NCI-H82 treated with DMSO at 0.1 percent for 48 hours (cell line): Measurements from ENCODE around the gene ESYT2.
"Not testable (repeated sequence)": the region's sequence is repeated elsewhere in the genome, so short reads cannot be mapped to it uniquely, and the experiment has no call there.

Experiments
- DNase-seq: peaks from one replicate; lab custom pipeline; 2025; ENCODE audit not compliant: unreplicated experiment; lab: John Stamatoyannopoulos, UW

The ESYT2 gene

DNA sequence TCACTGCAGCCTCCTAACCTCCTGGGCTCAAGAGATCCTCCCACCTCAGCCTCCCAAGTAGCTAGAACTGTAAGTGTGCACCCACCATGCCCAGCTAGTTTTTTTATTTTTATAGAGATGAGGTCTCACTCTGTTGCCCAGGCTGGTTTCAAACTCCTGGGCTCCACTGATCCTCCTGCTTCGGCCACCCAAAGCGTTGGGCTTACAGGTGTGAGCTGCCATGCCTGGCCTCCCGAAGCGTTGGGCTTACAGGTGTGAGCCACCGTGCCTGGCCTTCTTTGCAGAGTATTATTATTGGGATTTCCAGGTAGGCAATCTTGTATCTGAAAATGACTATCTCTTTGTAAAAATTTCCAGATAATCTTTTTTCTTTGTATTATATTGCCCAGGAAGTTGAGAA is 101.6 kb downstream of the ESYT2 start:
- DNase-seq = no peak

DNA sequence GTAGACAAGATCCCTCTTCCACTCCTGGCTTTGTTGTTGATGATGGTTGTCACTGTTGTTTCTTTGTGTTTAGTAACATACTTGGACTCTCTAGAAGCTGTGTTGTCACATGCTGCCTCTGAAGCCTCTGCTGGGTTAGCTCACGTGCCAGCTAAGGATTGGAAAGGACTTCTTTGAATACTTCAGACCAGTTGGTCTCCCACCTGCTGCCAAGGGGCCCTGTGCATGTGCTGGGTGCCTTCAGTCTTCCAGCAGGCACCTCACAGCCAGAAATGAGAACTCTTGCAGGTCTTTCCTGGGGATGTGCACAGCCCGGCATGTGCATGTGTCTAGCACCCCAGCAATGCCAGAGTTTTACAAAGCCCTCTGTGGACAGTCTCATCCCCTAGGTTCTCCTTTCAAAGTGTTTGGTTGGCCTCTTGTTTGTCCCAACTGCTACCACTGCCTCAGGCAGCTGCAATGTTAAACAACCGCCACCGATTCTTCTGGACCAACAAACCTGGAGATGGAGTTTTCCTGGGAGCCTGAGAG is 103.0 kb downstream of the ESYT2 start:
- DNase-seq = no peak

DNA sequence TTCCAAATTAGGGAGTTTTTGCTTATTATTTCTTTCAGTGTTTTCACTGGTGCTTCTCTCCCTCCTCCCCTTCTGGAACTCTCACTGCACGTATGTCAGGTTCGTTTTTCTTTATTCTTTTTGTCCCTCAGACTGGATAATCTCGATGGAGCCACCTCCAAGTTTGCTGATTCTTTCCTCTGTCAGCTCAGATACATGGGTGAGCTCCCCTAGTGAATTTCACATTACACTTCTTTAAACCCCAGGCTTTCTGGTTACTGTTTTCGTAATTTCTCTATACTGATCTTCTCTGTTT is 103.9 kb downstream of the ESYT2 start:
- DNase-seq = no peak

DNA sequence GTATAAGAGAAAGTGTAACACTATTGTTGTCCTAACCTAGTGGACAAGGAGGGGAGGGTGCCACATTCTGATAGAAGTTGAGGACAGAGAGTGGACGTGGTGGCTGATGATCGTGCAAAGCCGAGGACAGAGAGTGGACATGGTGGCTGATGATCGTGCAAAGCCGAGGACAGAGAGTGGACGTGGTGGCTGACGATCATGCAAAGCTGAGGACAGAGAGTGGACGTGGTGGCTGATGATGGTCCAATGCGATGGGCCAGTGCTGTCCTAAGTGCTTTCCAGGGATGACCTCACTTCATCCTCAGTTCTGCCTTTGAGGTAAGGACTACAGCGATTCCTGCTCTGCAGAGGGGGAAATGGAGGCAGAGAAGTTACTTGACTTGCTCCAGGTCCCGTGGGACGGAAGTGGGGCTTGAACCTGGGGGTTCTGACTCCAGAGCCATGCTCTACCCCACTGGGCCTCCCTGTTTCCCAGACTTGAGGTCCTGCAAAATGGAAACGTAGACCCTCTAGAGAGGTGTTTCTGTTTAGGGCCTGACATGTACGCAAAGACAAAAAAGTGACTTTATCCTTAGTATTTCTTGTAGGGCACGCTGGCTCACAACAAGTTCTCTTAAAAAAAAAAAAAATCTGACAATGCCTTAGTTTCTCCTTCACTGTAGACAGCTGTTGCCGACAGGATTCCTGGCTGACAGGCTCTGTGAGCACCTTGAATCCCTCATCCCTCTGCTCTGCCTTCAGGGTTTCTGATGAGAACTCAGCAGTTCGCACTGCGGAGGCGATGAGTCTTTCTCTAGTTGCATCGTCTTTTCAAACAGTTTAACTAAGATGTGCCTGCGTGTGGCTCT is 104.4 kb downstream of the ESYT2 start:
- no peak for DNase-seq

DNA sequence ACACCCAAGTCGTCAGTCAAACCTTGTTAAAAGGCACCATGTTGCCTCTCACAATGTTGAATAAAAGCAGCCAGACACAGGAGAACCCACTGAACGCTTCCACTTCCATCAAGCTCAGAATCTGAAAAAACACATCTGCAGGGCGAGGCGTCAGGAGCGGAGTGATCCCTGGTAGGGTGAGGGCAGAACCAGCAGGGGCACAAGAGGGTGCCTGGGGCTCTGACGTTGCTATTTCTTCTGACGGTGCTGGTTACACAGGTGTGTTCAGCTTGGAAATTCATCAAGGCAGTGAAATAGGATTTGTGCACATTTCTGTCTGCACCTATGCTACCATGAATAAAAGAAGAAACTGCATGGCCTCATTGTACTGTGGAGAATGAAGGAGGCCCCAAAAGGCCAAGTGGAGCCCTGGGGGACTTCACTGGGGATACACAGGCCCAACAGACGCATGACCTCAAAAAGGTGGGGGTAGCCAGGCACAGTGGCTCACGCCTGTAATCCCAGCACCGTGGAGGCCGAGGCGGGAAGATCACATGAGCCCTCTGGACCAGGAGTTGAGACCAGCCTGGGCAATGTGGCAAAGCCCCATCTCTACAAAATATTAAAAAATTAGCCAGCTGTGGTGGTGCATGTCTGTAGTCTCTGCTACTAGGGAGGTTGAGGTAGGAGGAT is 105.5 kb downstream of the ESYT2 start:
- DNase-seq = no peak

DNA sequence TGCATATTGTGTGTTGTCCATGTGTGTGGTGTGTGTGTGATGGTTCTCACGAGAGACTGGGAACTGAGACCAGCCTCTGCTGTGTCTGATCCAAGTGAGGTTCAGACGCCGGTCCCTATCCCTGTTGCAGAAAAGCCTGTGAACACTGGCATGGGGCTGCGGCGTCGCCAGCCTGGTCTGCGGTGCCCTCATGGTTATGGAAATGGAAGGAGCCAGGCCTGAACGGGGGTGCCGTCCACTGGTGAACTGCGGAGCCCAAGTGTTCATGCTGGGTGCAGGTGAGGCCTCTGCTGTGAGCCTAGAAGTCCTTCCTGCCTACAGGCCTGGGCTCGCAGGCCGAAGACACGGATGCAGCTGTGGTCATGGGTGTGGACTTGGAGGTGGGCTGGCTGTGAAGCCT is 106.0 kb downstream of the ESYT2 start:
- DNase-seq = no peak

DNA sequence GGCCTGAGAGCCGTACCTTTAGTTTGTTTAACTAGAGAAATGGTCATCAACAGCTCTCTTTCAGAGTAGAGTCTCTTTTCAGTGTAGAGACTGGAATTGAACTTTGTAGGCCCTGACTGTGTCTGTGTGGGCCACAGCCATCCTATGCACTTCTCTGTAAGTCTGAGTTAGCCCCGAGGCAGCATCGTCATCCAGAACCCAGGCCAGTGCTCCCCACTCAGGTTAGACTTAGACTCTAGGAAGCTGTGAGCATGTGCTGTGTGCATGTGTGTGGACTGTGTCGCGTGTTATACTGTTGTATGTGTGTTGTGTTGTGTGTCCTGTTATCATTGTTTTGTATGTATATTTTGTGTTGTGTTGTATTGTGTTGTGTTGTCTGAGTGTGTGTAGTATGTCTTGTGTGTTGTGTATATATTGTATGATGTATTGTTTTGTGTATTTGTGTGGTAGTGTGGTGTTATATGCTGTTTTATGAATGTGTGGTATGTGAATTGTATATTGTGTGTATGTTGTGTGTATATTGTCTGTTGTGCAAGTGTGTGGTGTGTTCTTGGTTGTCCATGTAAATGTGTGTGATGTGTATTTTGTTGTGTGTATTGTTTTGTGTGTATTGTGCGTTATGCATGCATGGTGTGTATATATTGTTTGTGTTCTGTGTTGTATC is 106.6 kb downstream of the ESYT2 start:
- DNase-seq = no peak

DNA sequence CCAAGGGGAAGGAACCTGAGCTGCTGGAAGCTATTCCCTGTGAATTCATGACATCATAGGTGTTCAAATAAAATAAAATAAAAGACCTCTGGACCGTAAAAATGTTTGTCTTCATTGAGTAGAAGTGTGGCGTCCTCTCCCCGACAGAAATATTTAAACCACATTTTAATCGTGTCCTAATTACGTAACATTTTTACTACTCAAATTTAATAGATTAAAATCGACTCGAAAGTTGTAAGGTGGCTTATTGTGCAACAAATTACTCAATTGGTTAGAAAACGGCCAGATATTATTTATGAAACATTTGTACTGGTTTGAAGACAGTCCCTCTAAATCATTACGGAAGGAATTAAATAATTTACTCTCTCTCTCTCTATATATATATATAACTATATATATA is 109.2 kb downstream of the ESYT2 start:
- DNase-seq = no peak

DNA sequence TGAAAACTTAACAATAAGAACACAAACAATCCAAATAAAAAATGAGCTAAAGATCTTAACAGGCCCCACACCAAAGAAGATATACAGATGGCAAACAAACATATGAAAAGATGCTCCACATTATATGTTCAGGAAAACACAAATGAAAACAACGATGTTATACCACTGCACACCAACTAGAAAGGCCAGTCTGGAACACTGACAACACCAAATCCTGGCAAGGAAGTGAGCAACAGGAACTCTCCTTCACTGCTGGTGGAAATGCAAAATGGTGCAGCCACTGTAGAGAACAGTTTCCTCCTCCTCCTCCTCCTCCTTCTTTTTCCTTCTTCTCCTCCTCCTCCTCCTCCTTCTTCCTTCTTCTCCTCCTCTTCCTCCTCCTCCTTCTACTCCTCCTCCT is 112.5 kb downstream of the ESYT2 start:
- DNase-seq = no peak

DNA sequence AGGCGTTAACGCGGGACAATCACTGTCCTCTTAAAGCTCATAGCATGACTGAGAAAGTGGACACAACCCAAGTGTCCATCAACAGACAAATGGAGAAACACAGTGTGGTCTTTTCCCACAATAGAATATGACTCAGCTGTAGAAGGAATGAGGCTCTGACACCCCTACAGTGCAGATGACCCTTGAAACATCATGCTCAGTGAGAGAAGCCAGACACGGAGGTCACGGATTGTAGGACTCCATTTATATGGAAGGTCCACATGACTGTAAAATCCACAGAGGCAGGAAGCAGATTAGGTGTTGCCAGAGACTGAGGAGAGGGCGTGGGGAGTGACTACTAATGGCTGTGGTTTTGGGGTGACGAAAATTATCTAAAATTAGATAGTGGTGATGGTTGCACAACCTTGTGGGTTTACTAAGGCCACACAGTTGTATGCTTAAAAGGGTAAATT is 118.6 kb downstream of the ESYT2 start:
- no peak for DNase-seq

DNA sequence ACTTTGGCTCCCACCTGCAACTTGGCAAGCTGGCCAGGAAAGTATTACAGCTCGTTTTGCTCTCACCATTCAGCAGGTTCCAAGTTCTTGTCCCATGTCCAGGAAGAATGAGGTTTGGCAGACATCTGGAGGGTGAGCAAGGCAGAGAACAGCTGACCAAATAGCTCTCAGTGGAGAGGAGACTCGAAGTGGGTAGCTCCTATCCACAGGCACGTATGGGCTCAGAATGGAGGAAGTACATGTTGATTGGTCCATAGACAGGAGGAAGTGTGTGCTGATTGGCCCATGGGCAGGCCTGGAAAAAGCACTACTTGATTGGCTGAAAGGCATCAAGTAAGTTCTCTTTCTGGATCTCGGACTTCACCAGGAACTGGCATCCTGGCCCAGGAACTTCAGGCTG is 121.7 kb downstream of the ESYT2 start:
- no peak for DNase-seq

DNA sequence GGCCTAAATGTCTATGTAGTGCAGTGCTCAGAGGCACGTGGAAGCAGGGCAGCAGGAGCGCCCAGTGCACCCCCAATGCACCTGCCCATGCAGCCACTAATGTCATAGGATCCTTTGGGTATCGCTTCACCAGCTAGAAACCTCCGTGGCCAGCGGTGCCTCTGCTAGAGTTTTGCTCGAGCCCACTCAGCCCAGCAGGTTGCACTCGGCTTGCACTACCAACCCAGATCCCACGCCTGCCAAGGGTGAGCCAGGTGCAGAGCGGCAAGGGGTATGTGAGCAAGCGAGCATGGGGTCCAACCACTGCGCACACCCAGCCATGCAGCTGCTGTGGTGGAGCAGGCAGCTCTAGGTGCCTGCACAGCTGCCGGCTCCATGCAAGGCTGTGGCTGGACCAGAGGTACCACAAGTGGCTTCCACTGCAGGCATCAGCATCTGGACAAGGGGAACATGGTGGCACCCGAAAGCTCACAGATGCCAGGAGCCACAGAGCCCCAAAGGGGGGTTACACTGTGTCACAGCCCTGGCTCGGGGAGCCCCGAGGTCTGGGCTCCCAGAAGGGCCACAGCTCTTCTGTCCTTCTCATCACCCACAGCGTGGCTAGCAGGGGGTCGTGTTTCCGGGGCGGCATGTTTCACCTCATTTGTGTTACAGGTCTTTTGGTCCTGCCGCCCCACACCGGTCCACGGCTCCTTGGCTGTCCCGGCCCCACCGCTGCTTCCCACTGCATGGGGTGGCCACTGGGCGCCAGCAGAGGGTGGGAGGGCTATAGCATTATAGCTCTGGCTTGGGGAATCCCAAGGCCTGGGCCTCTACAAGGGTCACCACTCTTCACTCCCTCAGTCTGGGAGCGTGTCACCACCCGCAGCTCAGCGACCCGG is 122.4 kb downstream of the ESYT2 start:
- DNase-seq = no peak

DNA sequence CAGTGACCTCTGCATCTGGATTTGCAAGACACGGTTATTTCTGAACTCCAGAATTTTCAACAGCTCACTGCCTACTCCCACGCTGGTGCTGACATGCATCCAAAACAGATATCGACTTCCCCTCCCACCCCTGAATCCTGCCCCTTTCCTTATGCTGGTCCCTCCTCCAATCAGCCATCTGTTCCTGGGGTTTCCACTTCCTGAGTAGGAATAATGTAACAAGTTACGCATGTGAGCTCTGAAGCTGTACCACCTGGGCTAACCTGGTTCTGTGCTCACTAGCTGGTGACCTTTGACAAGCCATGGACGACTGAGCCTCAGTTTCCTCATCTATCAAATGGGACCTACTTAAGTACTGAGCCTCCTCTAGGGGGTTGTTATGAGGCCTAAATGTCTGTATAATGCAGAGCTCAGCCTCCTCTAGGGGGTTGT is 123.0 kb downstream of the ESYT2 start:
- no peak for DNase-seq

DNA sequence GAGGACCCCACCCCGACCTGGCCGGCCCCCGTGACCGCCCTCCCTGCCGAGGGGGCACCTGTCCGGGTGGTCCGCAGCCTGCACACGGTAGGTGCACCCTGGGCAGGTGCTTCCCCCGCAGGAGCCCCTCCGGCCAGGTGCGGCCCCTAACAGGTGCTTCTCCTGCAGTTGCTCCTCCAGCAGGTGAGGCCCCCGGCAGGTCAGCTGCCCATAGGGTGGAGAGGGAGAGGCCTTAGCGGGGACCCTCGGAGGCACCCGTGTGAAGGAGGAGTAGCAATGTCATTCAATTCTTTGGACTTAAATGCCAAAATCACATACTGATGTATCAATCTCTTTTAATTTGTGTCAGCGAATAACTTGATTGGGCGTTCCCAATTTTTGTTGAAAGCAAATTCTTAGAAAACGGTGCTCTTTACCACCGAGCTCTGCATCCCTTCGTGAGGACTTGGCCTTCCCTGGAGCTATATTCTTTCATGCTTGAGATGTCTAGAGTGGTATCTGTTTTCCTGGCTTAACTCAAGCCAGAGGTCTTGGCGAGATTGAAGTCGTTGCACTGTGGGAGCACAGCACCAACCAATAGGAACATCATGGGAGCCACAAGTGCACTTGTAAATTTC is 124.0 kb downstream of the ESYT2 start:
- DNase-seq = no peak

DNA sequence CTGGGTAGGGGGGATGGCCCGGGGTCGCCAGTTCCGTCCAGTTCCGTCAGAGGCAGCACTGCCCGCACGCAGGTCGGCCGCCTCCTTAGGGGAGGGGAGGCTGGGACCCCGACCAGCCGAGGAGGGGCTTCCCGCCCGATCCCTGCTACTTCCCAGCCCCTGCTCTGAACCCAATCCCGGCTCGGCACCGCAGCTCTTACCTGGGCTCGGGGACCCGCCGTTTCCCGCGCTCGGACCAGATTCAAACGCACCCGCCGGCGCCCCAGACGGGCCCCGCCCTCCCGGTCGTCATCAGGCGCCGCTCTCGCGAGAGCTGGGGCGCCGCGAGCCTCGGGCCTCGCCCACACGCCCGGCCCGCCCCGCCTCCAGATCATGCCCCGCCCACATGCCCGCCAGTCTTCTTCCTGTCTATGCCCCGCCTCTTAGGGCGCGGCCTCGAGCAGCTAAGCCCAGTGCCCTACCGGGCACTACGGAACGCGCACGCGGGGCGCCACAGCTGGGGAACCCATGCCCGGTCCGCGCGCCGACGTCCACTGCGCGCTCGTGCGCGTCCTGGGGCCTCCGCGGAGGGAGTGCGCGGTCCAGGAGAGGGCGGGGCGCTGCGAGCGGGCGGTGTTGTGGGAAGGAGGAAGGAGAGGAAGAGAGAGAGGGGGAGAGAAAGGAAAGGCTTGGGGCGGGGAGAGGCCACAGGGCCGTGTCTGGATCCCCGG is 124.6 kb downstream of the ESYT2 start, which contains the start of gene NCAPG2:
Gene NCAPG2, minus strand, starts transcription at position 281 of the 710 bp plus-strand sequence. CDS start 2,905 bp downstream, outside the sequence.
- DNase-seq = peak; percentile 91

DNA sequence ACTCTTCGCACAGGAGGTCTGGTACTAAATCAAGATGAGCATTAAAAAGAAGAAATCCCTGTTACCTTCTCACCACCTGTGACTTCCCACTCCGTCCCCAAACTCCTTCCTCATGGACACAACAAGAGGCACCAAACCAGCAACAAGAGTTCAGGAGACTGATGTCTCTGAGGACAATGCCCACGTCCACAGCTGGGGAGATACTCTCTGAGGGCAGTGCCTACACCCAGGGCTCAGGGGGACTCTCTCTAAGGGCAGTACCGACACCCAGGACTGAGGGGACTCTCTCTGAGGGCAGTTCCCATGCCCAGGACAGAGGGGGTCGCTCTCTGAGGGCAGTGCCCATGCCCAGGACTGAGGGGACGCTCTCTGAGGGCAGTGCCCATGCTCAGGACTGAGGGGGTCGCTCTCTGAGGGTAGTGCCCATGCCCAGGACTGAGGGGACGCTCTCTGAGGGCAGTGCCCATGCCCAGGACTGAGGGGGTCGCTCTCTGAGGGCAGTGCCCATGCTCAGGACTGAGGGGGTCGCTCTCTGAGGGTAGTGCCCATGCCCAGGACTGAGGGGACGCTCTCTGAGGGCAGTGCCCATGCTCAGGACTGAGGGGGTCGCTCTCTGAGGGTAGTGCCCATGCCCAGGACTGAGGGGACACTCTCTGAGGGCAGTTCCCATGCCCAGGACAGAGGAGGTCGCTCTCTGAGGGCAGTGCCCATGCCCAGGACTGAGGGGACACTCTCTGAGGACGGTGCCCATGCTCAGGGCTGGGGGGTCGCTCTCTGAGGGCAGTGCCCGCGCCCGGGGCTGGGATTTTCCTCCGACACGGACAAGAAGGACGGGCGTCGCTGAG is 125.4 kb downstream of the ESYT2 start:
- DNase-seq = not testable (repeated sequence)

DNA sequence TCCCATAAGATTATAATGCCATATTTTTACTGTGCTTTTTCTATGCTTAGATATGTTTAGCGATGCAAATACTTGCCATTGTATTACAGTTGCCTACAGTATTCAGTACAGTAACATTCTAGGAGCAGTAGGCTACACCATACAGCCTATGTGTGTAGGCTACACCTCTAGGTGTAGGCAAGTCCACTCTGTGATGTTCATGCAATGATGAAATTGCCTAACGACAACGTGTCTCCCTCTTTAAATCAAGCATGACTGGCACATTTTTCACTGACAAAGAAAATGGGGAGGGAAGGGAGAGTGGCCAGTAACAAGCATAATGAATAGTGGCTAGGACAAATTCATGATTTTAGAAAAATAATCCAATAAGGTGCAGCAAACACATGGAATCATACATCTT is 126.4 kb downstream of the ESYT2 start:
- DNase-seq = no peak

DNA sequence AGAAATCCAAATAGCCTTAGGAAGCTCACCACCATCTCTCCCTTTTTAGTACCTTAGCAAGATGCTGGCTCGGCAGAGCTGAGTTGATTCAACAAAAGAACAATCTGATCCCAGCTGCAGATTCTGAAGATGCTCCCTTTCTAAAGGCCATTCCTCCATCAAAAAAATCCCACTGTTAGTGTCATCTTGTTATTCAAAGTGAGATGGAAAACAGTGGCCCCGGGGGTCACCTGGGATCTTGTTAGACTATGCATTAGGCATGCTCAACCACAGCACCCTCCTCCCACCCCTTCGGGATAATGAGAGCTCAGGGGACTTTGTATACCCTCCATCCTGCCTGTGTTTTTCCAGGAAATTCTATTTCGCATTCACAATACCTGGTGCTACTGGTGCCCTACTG is 127.1 kb downstream of the ESYT2 start:
- no peak for DNase-seq

DNA sequence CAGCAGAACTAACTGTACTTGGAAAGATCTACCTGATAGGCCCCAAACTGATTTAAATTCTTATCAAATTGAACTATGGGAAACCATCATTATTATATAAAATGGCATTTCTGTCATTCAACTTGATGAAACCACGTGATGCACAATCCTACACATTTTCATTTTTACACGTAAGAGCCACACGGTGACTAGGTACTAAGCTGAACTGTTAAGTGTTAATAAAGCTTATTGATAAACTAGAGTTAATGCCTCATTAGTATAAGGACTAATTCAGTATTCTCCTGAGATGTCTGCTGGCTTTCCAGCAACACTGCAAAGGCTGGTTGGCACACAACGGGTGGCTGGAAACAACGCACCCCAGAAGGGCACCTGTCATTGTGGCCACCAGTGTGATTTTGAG is 129.3 kb downstream of the ESYT2 start:
- no peak for DNase-seq
